Measurements from ENCODE around the gene RASD2.
A peak's percentile ranks its signal among the peaks of the same experiment; 100 is the strongest.

Gene RASD2

DNA sequence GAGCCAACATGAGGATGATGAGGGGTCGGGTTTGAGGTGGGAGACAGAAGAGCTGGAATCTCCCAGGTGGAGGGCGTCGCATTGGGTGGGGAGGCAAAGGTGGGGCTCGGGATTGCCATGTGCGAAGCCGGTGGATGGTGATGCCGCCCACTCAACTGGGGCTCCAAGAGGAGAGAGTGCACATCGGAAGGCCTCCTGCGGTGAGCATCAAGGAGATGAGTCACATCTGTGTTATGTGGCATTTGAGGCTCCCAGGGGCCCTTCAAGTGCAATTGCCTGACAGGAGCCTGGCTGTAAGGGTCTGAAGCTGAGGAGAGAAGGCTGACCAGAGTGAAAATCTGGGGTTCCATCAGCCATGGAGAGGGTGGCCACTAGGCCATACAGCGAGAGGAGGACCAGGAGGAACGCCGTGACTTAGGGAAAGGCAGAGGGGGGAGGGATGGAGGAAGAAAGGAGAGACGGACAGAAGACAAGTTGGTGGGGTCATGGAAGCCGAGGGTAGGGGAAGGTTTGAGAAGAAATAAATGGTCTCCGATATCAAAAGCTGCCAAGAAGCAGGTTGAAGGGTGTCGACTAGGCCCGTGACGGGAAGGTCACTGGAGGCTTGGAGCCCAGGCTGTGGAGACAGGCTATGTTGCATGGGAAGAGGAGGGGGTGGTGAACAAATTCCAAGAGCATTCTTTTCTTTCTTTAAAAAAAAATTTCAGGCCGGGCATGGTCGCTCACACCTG, 21.3 kb downstream of the RASD2 start:
- peak in 1 of 2 experiments; percentile 42 for DNase-seq

DNA sequence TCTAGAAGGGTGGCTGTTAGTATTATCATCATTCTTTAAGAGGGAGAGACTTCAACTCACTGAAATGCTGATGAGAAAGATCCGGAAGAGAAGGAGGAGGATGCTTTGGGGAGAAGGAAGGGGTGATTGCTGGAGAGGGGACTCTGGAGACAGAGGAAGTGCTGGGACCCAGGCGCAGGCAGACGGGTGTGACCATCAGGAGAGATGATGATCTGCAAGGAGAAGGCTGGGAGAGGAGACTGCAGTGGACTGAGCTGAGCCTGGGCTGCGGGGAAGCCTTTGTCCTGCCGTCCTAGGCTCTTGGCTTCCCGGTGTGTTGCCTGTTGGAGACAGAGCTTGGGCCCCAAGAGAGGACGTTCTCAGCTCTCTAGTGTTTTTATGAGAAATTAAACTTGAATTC, 22.6 kb downstream of the RASD2 start:
- no peak for DNase-seq

DNA sequence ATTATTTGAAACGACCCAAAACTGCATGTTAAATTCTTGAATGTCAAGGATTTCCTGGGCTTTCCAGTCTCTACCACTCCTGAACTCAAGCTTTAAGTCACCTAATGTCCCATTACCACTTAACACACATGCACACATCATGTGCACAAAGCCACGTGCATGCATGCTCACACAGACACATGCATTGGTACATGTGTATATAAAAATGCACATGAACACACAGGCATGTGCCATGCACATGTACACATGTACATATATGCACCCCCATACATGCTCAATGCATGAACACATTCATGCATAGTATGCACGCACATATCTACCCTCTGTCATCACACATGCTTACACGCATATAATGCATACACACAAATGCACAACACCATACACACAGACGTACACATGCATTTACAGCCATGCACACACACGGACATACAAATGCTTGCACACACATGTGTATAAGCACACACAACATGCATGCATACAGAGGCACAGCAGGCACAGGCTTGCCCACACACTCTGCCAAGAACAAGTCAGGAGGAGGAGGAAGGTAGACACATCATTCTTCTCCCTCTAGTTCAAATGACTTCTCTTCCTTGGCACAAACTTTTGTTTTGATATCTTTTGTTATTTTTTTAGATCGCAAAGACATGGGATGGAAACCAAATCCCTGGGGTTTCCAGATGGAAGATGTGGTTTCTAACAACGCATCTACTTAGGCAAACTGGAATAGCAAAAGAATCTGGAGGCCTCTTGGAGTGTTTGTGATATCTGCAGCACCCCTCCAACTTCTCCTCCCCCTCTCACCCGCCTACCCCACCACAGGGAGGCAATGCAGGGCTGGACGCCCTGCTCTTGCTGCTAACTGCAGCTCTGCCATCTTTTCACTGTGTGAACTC, 24.6 kb downstream of the RASD2 start:
- no peak for DNase-seq

DNA sequence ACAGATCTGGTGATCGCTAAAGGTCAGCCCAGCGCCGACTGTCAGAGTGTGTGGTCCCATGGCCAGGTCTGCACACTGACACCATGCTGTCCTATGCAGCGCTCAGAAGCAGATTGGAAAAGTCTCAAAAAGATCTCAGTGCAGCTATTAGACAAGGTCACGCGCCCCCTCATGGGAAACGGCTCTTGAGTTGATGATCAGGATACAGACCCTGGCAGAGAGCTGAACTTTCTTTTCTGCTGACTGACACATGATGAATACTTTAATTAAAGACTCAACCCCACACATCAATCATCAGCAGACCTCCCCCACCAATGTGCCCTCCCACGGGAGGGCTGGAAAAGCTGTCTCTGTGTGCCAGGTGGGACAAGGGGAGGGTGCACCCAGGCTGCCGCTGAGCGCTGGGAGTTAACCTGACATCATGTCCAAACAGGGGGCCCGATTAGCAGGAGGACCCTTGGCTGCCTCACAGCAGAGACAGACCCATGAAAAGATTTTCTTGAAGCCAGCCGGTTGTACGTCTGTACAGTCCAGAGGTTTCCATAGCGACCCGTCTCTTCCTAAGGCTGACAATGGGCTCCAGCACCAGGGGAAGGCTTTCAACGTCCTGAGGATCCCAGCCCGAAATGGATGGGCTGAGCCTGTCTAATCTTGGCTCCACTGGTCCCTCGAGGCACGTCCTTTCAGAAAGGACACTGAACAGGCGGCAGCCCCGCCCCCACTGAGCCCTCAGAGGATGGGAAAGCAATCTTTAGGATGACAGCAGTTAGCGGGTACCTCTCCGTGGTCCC, 26.9 kb downstream of the RASD2 start:
- peak; percentile 69 to 85 for DNase-seq

DNA sequence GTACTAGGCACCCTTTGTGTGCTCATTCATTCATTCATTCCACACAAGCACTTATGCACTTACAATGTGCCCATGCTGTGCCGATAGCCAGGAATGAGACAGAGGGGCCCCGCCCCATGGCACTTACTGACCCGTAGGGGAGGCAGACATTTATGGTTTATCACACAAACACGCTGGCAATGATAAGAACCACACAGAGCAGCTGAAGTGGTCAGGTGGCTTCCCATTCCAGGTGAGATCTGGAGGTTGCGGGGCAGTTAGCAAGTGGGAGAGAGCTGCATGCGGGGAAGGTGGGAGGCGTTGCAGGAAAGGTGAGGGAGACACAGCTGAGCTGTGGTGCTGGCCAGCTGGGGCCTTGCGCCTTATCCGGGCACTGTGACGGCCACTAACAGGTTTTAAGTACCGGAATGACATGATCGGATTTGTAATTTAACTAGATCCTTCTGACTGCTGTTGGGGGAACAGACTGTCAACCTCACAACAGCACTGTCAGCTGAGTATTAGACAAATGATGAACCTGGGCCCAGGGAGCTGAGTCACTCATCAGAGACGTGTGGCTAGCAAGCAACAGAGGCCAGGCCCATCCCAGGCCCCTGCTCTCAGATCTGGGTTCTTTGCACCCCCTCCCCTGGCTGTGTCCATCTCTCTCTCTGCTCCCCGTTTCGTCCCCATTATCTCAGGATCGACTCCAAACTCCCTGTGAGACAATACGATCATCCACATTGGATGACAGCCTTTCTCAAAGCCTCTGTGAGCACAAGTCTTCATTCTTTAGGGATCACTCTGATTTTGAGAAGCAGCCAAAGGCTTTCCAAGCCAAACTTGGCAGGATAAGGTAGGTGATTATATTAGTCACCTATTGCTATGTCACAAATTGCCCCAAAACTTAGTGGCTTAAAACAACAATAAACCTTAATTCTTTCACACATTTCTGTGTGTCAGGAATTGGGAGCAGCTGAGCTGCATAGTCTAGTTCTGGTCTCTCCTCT, 28.4 kb downstream of the RASD2 start:
- peak; percentile 68 to 85 for DNase-seq

DNA sequence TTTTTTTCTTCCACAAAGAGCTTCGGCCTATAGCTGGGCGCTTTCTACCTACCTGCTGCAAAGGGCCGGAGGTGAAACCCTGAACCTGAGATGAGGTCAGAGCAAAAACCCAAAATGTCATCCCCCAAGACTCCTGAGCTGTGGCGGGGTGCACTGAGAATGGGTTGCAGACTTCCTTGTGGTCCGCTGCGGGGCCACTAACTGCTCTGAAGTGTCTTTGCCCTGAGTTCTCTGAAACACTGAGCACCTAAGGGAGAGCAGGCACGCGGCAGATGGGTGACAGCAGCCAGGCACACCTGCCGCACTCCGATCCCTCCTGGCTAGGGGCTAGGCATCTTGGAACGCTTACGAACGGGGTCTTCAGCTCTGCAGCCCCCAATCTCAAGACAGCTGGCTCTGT, 29.3 kb downstream of the RASD2 start:
- peak in 1 of 2 experiments; percentile 44 for DNase-seq

DNA sequence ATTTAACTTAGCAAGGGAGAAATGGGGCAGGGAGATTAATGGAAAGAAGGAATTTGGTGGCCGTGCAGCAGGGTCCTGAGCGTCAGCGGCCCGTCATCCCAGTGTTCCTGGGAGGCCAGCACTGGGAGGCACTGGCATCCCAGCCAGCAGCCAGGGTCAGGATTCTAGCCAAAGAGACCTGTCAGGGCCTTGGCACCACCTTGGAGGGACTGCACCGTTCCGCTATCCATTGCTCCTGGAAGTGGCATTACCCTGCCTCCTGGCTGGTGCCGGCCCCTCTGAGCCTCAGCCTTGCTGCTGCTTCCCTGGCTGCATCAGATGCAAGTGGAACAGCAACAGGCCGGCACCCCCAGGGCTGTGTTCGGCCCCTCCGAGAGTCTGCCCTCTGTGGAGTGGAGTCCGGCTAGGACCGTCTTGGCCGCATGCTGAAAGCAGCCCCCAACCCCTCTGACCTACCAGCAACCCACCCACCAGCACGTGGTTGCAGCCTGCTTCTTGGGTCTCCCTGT, 30.1 kb downstream of the RASD2 start:
- DNase-seq: no peak

DNA sequence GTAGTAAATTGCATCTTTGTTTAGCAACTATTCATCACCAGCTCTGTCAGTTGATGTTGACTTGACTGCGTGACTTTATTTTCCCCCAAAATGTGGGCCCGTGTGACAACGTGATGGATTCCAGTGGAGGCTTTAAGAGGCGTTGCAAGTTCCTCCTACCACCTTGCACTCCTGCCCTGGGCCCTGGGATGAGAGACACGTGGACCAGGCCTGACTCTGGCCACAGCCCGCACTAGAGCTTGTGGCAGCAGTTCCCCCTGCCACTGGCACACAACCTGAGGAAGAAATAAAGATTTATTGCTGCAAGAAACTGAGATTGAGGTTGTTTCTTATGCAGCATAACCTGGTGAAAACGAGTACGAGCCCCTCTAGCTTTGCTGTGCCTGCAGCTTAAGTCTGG, 31.9 kb downstream of the RASD2 start:
- no peak for DNase-seq

DNA sequence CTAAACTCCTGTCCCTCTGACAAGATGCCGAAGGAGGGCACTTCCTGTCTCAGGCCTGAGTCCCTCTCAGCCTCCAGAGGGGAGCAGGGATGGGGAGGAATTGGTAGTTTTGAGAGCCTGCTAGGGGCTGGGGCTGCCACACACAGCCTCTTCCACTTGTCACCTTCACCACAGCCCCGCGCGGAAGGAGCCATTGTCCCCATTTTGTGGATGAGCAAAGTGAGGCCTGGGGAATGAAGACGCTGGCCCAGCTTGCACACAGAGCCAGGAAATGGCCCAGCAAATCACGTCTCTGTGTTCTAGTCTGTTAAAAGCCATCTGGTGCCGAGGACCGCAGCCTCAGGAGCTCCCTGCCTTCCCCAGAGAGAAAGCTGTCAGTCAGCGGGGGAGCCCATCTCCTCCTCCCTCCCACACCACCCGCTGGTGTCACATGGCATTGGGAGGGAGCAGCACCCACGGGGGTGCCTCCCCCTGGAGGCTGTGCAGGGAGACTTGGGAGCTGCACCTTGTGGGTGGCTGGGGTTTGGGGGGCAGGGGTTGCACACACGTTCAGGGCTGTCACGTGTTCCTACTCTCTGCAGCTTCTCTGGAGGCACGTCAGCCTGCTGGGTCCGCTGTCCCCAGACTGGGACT, 34.6 kb downstream of the RASD2 start:
- peak; percentile 55 to 85 for DNase-seq

DNA sequence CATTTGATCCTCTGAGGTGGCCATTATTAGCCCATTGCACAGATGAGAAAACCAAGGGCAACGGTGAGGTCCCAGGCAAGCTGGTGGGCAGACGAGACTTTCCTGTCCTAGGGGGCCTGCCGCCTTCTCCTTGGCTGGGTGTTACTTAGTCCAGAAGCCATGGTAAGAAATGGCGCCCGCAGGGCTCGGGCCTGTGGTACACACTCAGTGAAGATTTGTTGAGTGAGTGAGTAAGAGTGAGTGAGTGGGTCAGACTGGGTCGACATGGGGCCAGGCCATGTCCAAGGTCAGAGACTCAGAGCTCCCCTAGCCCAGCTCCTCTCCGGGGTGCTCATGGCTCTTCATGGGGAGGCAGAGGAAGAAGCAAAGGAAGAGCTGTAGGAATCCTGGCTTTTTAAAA, 36.0 kb downstream of the RASD2 start:
- no peak for DNase-seq

DNA sequence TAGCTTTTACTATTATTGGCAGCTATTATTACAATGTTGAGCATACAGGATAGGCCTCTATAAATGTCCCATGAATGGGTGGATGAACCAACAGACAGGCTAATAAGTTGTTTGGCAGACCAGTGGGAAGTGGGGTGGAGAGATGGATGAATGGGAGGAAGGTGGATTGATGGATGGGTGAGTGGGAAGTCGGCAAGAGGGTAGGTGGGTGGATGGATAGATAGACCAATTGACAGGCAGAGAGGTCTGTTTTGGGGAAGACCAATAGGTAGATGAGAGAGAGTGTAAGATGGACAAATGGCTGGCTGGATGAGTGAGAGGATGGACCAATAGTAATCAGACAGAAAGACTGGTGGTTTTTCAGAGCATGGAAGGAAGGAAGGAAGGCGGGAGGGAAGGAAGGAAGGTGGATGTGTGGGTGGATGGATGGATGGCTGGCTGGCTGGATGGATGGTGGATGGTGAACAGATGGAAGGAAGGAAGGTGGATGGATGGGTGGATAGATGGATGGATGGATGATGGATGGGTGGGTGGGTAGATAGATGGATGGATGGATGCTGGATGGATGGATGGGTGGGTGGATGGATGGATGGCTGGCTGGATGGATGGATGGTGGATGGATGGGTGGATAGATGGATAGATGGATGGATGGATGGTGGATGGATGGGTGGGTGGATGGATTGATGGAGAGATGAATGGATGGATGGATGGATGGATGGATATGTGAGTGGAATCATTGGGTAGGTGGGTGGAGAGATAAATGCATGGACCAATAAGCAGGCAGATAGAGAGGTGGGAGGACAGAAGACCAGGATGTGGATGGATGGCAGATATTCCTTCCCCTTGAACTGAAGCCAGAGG, 37.4 kb downstream of the RASD2 start:
- DNase-seq: no peak

DNA sequence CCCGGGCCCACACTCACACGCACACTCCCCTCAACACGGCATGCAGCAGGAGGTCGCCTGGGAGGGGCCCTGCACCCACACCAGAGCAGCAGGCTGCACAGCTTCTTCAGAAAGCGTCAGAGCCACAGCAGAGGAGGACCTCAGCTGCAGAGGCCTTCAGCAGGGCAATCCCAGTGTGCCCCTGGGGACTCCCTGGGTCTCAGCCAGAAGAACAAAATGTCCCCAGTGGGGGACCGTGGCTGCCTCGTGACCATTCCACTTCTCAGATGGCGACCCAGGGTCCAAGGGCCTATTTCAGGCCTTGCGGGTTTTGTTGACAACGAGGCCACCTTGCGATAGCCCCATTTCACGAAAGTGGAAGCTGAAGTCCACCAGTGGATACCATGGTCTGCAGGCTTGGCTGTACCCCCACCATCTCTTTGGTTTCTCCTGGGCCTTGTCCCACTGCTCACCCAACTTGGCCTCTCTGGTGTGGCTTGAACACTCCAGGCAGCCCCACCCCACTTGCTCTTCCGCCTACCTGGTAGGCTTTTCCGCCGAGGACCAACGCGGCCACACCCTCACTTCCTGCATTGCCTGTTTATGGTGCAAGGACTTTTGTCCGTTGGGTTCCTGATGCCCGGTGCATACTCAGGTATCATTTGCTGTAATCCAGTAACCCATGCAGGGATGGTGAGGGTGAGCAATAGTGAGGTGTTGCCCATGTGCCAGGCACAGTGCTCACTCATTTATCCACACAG, 38.4 kb downstream of the RASD2 start:
- DNase-seq: no peak

DNA sequence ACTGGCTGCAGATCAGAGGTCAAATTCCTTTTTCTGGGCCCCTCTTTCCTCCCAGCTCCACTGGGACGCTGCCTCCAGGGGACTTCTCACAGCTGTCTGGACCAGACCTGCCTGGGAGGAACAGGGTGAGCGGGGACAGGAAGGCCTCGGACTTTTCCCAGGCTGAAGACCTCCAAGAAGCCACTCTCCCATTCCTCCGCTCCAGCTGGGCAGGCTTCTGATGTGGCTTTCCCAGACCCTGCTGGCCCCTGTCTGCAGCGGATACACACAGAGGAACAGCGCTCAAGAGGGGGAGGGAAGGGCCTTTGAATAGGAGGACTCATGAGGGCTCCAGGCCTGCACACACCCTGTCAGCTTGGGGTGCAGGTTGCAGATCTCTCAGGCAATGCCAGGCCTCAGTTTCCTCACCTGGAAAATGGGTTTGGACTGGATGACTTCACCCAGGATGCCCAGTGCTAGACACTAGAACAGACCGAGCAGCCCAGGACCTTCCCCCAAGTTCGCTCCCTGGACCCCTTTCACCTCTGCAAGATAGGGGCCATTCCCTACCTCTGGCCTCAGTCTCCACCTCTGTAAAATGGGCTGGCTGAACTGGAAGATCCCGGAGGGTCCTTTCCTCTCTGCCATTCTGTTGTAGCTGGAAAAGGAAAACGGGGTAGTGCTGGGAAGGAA, 39.9 kb downstream of the RASD2 start:
- peak in 1 of 2 experiments; percentile 8 for DNase-seq

DNA sequence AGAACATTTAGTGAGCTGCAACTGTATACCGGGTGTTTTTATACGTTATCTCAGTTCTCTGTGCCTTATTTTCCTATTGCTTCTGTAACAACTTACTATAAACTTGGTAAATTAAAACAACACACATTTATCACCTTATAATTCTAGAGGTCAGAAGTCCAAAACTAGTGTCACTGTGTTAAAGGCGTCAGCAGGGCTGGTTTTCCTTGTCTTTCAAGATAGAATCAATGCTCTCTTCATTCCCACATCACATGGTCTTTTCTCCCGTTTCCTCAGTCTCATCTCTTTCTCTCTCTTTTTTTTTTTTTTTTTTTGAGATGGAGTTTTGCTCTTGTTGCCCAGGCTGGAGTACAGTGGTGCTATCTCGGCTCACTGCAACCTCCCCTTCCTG, 40.4 kb downstream of the RASD2 start:
- DNase-seq: no peak

DNA sequence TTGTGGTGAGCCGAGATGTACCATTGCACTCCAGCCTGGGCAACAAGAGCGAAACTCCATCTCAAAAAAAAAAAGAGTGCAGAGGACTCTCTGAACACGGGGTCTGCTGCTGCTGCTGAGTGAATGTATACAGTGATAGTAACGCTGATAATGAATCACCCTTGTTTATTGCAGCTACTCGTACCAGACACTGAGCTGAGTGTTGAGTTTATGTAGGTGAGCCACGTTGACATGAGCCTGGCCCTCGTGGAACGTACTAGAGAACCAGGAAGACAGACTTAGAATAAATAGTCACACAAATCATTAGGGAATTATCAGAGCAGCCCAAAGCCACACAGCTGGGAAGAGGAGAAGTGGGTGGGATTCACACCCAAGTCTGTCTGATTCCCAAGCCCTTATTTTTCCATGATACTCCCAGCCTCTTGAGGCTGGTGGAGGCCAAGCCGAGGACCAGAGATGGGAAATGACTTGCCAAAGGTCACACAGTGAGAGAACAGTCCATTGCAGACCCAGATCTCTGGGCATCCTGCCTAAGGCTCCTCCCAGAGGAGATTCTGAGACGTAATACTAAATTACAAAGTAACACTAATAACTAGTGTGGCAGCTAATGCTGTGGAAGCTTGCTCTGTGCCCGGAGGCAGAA, 41.7 kb downstream of the RASD2 start:
- no peak for DNase-seq

DNA sequence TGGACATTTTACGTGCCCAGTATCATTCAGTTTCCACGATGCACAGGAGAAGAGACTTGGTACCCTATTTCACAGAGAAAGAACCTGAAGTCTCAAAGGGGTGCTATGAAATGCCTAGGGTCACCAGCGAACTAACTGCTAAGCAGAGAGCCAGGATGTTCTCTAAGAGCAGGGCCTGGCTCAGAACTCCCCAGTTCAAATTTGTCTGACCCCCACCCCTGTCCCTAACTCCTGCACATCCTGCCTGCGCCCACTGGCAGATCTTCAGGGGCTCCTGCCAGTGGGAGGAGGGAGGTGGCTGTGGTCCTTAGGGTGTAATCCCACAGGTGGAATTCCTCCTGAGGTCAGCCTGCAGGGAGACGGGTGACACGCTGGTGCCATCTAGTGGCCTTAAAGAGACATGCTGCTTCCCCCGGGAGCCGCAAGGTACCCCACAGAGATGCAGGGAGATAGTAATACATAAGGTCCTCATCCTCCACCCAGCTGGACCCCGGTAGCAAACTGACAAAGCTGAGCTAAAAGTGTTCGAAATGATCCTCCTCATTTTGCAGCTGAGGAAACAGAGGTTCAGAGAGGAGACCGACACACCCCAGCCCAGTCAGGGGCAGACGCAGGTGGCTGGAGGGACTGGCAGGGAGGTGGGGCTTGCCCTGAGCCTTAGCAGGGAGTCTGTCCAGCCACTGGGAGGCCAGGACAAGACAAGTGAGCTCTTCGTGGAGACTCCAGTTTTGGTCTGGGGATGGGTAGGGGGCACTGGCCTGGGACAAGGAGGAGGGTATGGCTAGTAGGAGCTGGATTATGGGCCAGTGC, 42.4 kb downstream of the RASD2 start:
- DNase-seq: peak; percentile 21 to 77

DNA sequence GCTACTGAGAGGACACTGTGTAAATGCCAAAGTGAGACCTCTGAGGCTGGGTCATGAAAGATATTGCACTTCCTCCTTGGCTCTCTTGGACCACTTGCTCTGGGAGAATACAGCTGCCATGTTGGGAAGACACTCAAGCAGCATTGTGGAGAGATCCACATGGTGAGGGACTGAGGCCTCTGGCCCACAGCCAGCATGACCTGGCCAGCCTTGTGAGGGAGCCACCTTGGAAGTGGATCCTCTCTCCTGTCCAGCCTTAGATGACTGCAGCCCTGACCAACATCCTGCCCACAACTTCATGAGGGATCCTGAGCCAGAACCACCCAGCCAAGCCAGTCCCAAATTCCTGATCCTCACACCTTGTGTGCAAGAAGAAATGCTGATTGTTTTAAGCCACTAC, 46.1 kb downstream of the RASD2 start:
- no peak for DNase-seq

DNA sequence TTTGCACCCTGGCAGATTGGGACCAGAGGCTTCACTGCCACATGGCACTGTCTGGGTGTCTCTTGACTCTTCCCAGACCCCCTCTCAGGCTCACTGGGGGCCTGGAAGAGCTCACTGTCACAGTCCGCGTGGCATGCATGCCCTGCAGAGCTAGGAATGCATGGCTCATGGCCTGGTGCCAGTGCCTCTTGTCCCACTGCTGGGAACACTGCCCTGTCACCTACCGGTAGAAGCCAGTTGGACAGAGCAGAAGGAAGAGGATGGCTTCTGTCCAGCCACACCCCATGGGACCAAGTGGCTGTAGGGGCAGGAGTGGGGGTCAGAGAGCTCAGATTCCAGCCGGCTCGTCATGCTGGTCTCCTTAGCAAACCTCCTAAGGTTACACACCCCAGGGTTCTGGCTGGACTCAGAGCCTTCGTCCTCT, 46.8 kb downstream of the RASD2 start:
- peak in 1 of 2 experiments; percentile 12 for DNase-seq
